Lung (tissue), 12 donors: ENCODE data around the gene MYH3. TPM values are rescaled to one million over a fixed set of nuclear protein-coding genes. Genes with fewer than 3 reads are reported as not detected.
A peak's percentile ranks its signal among the peaks of the same experiment; 100 is the strongest.

Experiments used
- ATAC-seq: fragments of 200-7000 bp; cut with Tn5 transposase; one replicate; pipeline ENCODE4 v1.9.1; 2020; ENCODE audit warnings: moderate number of reproducible peaks; ENCODE audit not compliant: insufficient read depth, low FRiP score
- DNase-seq, 3 donors: peaks; one replicate each; pipeline ENCODE4 v3.0.0-alpha.2; 2013 to 2017
- H3K27ac ChIP-seq, 2 donors: one replicate each; pipeline ENCODE4 v1.5.1; 2013; ENCODE audit warnings: mild to moderate bottlenecking in 2 of 2, moderate library complexity in 2 of 2, control low read depth in 1 of 2, inconsistent platforms in 1 of 2, low read depth in 1 of 2, low read length in 1 of 2
- H3K27me3 ChIP-seq, 3 donors: one replicate each; pipeline ENCODE4 v1.5.1; 2013; ENCODE audit warnings: low read length in 2 of 3; ENCODE audit not compliant: control insufficient read depth in 3 of 3, insufficient read depth in 3 of 3
- H3K36me3 ChIP-seq, 4 donors: one replicate each; pipeline ENCODE4 v1.5.1; 2013; ENCODE audit warnings: low read length in 4 of 4, mild to moderate bottlenecking in 1 of 4, moderate library complexity in 1 of 4; ENCODE audit not compliant: control insufficient read depth in 4 of 4, insufficient read depth in 4 of 4
- H3K4me1 ChIP-seq, 5 donors: one replicate each; pipeline ENCODE4 v1.5.1; 2013; ENCODE audit warnings: low read length in 5 of 5, mild to moderate bottlenecking in 2 of 5, moderate library complexity in 1 of 5; ENCODE audit not compliant: control insufficient read depth in 5 of 5, insufficient read depth in 5 of 5
- H3K4me3 ChIP-seq: one replicate; pipeline ENCODE4 v1.5.1; 2013; ENCODE audit warnings: mild to moderate bottlenecking, control low read depth, moderate library complexity
- H3K9ac ChIP-seq, 2 donors: one replicate each; pipeline ENCODE4 v1.5.1; 2013; ENCODE audit warnings: low read length in 2 of 2, control low read depth in 1 of 2; ENCODE audit not compliant: insufficient read depth in 1 of 2
- H3K9me3 ChIP-seq, 4 donors: one replicate each; pipeline ENCODE4 v1.5.1; 2013; ENCODE audit warnings: low read length in 3 of 4, mild to moderate bottlenecking in 1 of 4, moderate library complexity in 1 of 4; ENCODE audit not compliant: control insufficient read depth in 4 of 4, insufficient read depth in 3 of 4
- WGBS, 2 donors: extraction: QIAGEN DNeasy Blood & Tissue Kit; methylation state at CpG; one replicate each; pipeline ENCODE4 v1.1.7; 2013; 5-methylcytosine and 5-hydroxymethylcytosine counted together
- polyA plus RNA-seq, 2 donors: library from polyadenylated mRNA; stranded (reverse); fragments of 200-250 nt; gene quantifications; one replicate each; pipeline ENCODE4 v1.2.1, GENCODE V29; 2013
- total RNA-seq, 2 donors: library from RNA; depleted of rRNA in 1 of 2; stranded (reverse); fragments of >200 nt in 1 of 2; gene quantifications; one replicate each; pipeline ENCODE4 v1.2.1, GENCODE V29; 2014 to 2021
- TF ChIP-seq, protein P1 (sequence below): IDR thresholded peaks from 2 replicates; pipeline ENCODE4 v1.5.1; 2012; ENCODE audit warnings: mild to moderate bottlenecking; ENCODE audit errors: control extremely low read depth, extremely low read depth
- donor health status: control.
- donor health status: control.
- donor health status: Bipolar disorder and iron deficiency.
- donor health status: healthy.
- donor health status: DM: yes; HTN: yes; CAD: no.

The MYH3 gene
- total and polyA plus RNA-seq, 4 donors: 1.0 to 2.8 (median 1.7) TPM

DNA sequence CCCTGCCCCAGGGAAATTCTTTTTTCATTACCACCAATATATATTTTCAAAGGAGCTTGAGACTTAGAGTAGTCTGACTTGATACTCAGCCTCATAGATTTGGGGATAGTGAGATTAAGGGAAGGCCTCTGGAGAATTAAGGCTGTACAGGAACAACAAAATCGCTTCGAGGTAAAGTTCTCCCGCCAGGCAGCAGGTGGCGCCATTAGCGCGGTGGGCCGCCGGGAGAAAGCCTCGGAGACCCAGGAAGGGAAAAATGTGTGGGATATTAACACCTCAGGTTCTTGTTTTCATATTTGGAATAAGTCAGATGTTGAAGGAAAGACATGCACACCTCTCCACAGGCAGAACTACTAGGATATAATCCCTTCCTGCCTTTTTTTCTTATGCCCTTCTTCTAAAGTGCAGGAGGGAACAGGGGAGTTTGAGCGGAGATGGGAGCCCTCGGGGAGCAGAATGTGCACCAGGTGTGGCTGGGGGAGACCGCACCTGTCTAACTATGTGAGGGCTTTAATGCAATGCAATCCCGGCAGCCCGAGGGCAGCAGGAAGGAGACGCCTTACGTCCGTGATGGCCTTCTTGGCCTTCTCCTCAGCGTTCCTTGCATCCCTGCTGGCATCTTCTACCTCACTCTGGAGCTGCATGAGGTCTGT is 25.9 kb downstream of the MYH3 start:
- ATAC-seq (no peak), DNase-seq (peak; percentile 12 to 28 (median 27))
- no peak overlapping the region for H3K9ac ChIP-seq
- WGBS, 2 donors: 52 to 53% methylated on average over 18 of the region's 18 CpGs
- peaks cover 0 to 6% (median 2%) of the 10 kb centered on the region in 4 donors for H3K36me3 ChIP-seq
- no peaks in the 10 kb centered on the region for H3K9me3 ChIP-seq
- no peaks in the 10 kb centered on the region for H3K4me1 ChIP-seq
- TF ChIP-seq, protein P1, sequence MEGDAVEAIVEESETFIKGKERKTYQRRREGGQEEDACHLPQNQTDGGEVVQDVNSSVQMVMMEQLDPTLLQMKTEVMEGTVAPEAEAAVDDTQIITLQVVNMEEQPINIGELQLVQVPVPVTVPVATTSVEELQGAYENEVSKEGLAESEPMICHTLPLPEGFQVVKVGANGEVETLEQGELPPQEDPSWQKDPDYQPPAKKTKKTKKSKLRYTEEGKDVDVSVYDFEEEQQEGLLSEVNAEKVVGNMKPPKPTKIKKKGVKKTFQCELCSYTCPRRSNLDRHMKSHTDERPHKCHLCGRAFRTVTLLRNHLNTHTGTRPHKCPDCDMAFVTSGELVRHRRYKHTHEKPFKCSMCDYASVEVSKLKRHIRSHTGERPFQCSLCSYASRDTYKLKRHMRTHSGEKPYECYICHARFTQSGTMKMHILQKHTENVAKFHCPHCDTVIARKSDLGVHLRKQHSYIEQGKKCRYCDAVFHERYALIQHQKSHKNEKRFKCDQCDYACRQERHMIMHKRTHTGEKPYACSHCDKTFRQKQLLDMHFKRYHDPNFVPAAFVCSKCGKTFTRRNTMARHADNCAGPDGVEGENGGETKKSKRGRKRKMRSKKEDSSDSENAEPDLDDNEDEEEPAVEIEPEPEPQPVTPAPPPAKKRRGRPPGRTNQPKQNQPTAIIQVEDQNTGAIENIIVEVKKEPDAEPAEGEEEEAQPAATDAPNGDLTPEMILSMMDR: peak; percentile 22
- H3K27me3 ChIP-seq: no peaks in the 10 kb centered on the region
- H3K4me3 ChIP-seq: no peak overlapping the region
- H3K27ac ChIP-seq: no peak overlapping the region

DNA sequence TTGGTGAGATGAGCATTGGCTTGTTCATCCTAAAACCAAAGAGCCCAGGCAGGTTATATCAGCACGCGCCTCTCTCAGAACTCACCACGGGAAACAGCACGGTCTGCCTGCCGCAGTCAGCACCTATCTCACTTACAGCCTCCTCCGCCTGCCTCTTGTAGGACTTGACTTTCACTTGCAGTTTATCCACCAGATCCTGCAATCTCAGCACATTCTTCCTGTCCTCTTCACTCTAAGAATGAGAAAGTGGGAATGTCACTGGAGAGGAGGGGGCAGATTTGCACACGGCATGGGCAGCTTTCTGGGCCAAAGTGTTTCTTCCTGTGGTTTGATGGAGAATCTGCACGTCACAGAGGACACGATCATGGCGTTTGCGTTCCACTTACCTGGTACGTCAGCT is 27.4 kb downstream of the MYH3 start:
- DNase-seq (no peak), ATAC-seq (no peak)
- Histone ChIP-seq H3K9me3 (no peaks in the 10 kb centered on the region), H3K4me1 (no peaks in the 10 kb centered on the region), H3K4me3 (no peak overlapping the region), H3K27me3 (no peaks in the 10 kb centered on the region), H3K36me3 (peaks cover 0 to 4% (median 2%) of the 10 kb centered on the region in 4 donors), H3K9ac (no peak overlapping the region), H3K27ac (no peak overlapping the region)
- TF ChIP-seq, protein P1: no peak
- 93 to 95% methylated on average over 12 of the region's 12 CpGs for WGBS, 2 donors

DNA sequence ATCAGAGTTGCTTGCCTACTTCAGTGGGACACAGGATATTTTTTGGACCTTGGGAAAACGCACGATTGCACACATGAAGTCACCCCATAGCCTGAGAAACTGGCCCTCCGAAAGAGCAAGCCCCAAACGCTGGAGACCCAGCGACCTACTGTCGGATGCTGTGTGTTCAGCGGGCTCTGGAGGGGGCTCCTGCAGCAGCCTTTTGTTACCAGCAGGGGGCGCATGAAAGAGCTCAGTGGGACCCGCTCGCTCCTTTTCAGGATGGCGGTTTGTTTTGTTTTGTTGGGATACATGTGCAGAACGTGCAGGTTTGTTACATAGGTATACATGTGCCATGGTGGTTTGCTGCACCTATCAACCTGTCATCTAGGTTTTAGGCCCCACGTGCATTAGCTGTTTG is 28.4 kb downstream of the MYH3 start:
- 89 to 90% methylated on average over 13 of the region's 13 CpGs for WGBS, 2 donors
- H3K4me1 ChIP-seq: no peaks in the 10 kb centered on the region
- H3K4me3 ChIP-seq: no peak overlapping the region
- DNase-seq: no peak
- peaks cover 0 to 4% (median under 1%) of the 10 kb centered on the region in 4 donors for H3K36me3 ChIP-seq
- no peaks in the 10 kb centered on the region for H3K27me3 ChIP-seq
- no peak overlapping the region for H3K9ac ChIP-seq
- TF ChIP-seq, protein P1: no peak
- ATAC-seq: no peak
- H3K9me3 ChIP-seq: no peaks in the 10 kb centered on the region
- no peak overlapping the region for H3K27ac ChIP-seq

DNA sequence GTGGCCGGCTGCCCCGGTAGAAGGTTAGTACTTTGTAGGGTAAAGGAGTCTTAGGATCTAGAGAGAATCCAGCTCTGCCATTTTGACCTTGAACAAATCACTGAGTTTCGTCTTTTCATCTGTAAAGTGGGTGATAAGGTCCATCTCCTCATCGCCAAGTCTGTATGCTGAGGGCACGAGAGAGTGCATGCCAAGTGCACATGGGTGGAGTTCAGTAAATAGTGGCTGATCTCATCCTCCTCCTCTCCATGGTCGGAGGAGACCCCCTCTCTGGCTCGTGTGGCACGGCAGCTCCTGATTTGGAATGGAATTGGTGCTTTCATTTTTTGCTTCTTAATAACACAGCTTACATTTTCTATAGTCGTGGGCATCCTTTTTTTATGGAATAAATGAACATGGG is 30.7 kb downstream of the MYH3 start:
- H3K9me3 ChIP-seq: no peaks in the 10 kb centered on the region
- no peak for DNase-seq
- H3K36me3 ChIP-seq: peaks cover 0 to 4% (median 0%) of the 10 kb centered on the region in 4 donors
- H3K27me3 ChIP-seq: no peaks in the 10 kb centered on the region
- H3K9ac ChIP-seq: no peak overlapping the region
- no peak overlapping the region for H3K4me3 ChIP-seq
- H3K4me1 ChIP-seq: no peaks in the 10 kb centered on the region
- no peak overlapping the region for H3K27ac ChIP-seq
- TF ChIP-seq, protein P1: no peak
- no peak for ATAC-seq
- WGBS, 2 donors: 75 to 88% methylated on average over 9 of the region's 9 CpGs
